GM10248 (cell line): ENCODE measurements around the gene STX1A.
A peak's percentile ranks its signal among the peaks of the same experiment; 100 is the strongest.

ENCODE experiments used
- CTCF ChIA-PET: fragments of 300-600 bp; sonication (Branson Sonifier 250); formaldehyde crosslinking; extraction: SDS; loops from one replicate; lab custom pipeline; 2021; ENCODE audit warnings: antibody characterized with exemption; lab: Yijun Ruan, JAX
- POLR2A ChIA-PET: fragments of 350-650 bp; sonication (Branson Sonifier 250); formaldehyde crosslinking; extraction: SDS; loops from one replicate; lab custom pipeline; 2020; ENCODE audit warnings: antibody characterized with exemption; lab: Yijun Ruan, JAX
- DNase-seq: peaks from one replicate; pipeline ENCODE4 v3.0.0; 2012; ENCODE audit errors: extremely low spot score
- CTCF ChIP-seq: IDR thresholded peaks from 2 replicates; pipeline ENCODE4 v1.5.1; 2012; ENCODE audit warnings: mild to moderate bottlenecking, low read depth; ENCODE audit errors: extremely low read depth, missing control alignments, control extremely low read depth

The STX1A gene

GRCh38 chr7:73718905-73719805 lies at the start of gene STX1A:
Gene STX1A, minus strand, starts transcription at chr7:73719669. Its CDS starts 38 bp downstream, at chr7:73719631.
- CTCF ChIA-PET = interaction anchor here (0.9 to 8.6 kb wide), 3 partner anchors 15 to 112 kb away, joined by 3 to 93 read pairs (median 8); no protein-coding TSS in a partner anchor
- no peak for TF ChIP-seq CTCF
- DNase-seq = peak; percentile 95
- POLR2A ChIA-PET = interaction anchor here (0.6 kb wide), 1 partner anchor 15 kb away, joined by 3 read pairs; no protein-coding TSS in a partner anchor

DNA sequence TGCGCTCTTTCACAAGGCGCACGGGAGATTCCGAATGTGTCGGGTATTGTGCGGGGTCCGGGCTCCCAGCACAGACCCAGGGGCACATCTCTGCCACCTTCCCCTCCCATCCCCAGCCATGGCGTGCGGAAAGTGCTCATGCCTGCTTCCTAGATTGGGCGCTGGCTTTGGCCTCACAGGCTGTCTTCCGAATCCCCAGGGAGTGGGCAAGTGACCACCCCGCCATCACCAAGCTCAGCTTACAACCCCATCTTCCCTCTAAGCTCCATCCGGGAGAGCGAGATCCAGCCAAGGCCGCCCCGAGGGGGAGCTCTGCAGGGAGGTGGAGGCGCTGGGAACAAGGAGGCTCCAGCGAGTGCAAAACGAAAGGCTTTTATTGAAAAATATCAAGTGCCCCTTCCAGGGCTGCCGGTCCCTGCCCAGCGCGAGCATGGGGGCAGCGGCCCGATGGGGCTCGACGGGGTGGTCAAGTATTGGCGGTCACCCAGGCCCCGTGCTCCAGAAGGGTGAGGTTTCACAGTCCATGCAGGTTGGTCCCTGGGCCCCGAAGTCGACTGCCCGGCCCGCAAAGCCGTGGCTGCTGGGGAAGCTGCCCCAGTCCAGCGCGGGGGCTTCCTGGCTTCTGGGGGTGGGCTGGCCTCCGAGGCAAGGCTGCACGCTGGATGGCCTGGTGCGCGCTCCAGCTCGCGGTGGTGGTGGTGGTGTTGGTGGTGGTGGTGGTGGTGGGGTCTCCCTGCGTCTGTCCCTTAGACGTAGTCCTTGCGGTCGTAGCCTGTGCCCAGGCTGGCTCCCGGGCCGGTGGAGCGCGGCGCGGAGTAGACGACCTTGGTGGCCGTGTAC lies 49.4 kb upstream of the STX1A start:
- ChIA-PET CTCF (no interaction called here), POLR2A (no interaction called here)
- DNase-seq = peak; percentile 14
- no peak for TF ChIP-seq CTCF

GRCh38 chr7:73766556-73767229 lies 47.2 kb upstream of the STX1A start:
- POLR2A ChIA-PET = no interaction called here
- no peak for TF ChIP-seq CTCF
- CTCF ChIA-PET = no interaction called here
- DNase-seq = no peak

DNA sequence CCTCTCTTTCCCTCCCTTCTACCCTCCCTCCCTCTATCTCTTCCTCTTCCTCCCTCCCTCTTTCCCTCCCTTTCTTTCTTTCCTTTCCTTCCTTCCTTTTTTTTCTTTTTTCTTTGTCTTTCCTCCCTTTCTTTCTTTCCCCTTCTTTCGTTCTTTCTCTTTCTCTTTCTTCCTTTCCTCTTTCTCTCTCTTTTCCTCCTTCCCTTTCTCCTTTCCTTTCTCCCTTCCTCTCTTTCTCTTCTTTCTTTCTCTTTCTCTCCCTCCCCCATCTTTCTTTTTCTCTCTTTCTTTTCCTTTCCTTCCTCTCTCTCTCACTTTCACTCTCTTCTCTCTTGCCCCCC lies 43.2 kb upstream of the STX1A start:
- DNase-seq = no peak
- ChIA-PET CTCF (no interaction called here), POLR2A (no interaction called here)
- TF ChIP-seq CTCF = no peak

DNA sequence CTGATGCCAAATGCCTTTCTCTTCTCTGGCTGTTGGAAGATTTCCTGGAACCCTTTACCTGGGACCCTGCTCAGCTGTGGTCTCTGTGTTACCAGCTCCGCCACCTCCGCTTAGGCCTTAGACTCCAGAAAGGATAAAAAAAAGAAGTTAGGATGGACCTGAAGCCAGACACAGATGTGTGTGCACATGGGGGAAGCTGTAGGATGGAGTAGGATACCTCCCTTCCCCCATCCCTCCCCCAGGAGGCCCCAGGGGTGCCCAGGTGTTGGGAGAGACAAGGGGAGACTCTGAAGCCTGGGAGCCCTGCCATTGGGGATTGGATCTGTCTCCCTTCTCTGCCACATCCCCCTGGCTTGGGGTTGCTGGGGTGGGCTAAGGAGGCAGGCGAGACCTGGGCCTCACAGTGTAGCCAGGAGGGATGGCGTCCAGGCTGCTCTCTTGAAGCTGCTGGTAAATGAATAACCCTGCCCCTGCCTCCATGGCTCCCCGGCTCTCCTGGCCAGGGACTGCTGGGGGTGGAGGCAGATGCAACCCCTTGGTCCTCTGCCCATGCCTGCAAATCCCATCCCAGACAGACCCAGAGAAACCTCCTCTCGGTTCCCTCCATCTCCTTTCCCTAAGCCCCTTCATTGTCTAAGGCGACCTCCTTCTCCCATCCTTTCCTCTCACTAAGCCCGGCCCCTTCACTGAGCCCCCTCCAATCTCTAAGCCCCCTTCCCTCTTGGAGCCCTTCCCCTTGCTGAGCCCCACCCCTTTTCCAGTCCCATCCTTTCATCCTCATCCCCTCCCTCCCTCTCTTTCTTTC lies 42.6 kb upstream of the STX1A start:
- peak; percentile 12 for DNase-seq
- CTCF ChIA-PET = no interaction called here
- no peak for TF ChIP-seq CTCF
- POLR2A ChIA-PET = no interaction called here
